DND-41 (cell line): Measurements from ENCODE around the gene AIPL1.

Source experiments
- ATAC-seq: fragments of 200-7000 bp; cut with Tn5 transposase; 3 replicates; pipeline ENCODE4 v1.9.1; 2021; ENCODE audit warnings: low read depth; ENCODE audit not compliant: insufficient read depth
- DNase-seq: peaks from one replicate; pipeline ENCODE4 v3.0.0-alpha.2; 2020
- H2AFZ ChIP-seq: 2 replicates; pipeline ENCODE4 v1.6.0; 2012; ENCODE audit warnings: low read depth, low read length
- H3K27ac ChIP-seq: 2 replicates; pipeline ENCODE4 v1.5.1; 2012; ENCODE audit warnings: low read length, inconsistent platforms
- H3K27me3 ChIP-seq: fragments of 200-600 bp; sonication (generic); 2 replicates; pipeline ENCODE4 v1.6.0; 2012; ENCODE audit warnings: low read length, mild to moderate bottlenecking, inconsistent platforms; ENCODE audit not compliant: insufficient read depth, poor library complexity
- H3K36me3 ChIP-seq: 2 replicates; pipeline ENCODE4 v1.5.1; 2012; ENCODE audit warnings: low read length, inconsistent platforms; ENCODE audit not compliant: insufficient read depth
- H3K4me1 ChIP-seq: 2 replicates; pipeline ENCODE4 v1.5.1; 2012; ENCODE audit warnings: mild to moderate bottlenecking, low read length; ENCODE audit not compliant: insufficient read depth
- H3K4me2 ChIP-seq: 2 replicates; pipeline ENCODE4 v1.6.0; 2012; ENCODE audit warnings: mild to moderate bottlenecking, moderate library complexity, low read length, inconsistent platforms; ENCODE audit not compliant: insufficient read depth
- H3K4me3 ChIP-seq, 2 experiments: fragments of 200-600 bp in 1 of 2; shearing (Covaris generic) in 1 of 2; 2 replicates each; pipeline ENCODE4 v1.5.1; 2012 to 2016; ENCODE audit warnings: inconsistent platforms in 2 of 2, low read length in 2 of 2, mild to moderate bottlenecking in 2 of 2, low read depth in 1 of 2, moderate library complexity in 1 of 2
- H3K79me2 ChIP-seq: 2 replicates; pipeline ENCODE4 v1.6.0; 2012; ENCODE audit warnings: low read length, inconsistent platforms; ENCODE audit not compliant: insufficient read depth
- H3K9ac ChIP-seq: 2 replicates; pipeline ENCODE4 v1.6.0; 2012; ENCODE audit warnings: low read depth, mild to moderate bottlenecking, inconsistent platforms, low read length, moderate library complexity
- H3K9me3 ChIP-seq: 2 replicates; pipeline ENCODE4 v1.5.1; 2012; ENCODE audit warnings: low read length, moderate library complexity, mild to moderate bottlenecking, inconsistent platforms; ENCODE audit not compliant: insufficient read depth, severe bottlenecking
- H4K20me1 ChIP-seq: 2 replicates; pipeline ENCODE4 v1.6.0; 2012; ENCODE audit warnings: low read length; ENCODE audit not compliant: insufficient read depth
- EZH2 ChIP-seq: IDR thresholded peaks from 3 replicates; pipeline ENCODE4 v1.6.1; 2012; ENCODE audit warnings: borderline replicate concordance, low read depth, mild to moderate bottlenecking, moderate library complexity, low read length, inconsistent platforms; ENCODE audit not compliant: severe bottlenecking
- TF ChIP-seq, protein P1 (sequence below): IDR thresholded peaks from 2 replicates; pipeline ENCODE4 v1.5.1; 2012; ENCODE audit warnings: borderline replicate concordance, low read length, moderate library complexity, mild to moderate bottlenecking; ENCODE audit not compliant: poor library complexity, severe bottlenecking; ENCODE audit errors: extremely low read depth

Gene AIPL1

DNA sequence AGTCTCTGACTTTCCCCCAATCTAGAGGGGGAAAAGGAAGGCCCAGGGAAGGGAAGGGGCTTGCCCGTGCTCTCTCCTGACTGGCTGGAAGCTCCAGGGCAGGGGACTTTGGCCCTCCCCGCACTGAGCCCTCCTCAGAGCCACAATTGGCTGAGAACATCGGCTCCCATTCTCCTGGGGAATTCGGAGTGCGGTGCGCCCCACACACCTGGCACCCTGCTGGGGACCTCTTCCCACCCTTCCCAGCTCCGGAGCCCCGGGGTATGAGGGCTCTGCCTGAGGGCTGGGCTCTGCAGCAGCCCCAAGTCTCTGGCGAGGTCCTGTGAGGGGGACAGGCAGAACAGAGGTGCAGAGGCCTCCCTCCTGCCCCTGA lies 45.4 kb upstream of the AIPL1 start:
- H3K4me1 ChIP-seq = no peaks in the 10 kb centered on the region
- no peak overlapping the region for H3K9ac ChIP-seq
- H3K79me2 ChIP-seq = no peaks in the 10 kb centered on the region
- H3K4me2 ChIP-seq = no peak overlapping the region
- no peak overlapping the region for H2AFZ ChIP-seq
- no peaks in the 10 kb centered on the region for H3K27me3 ChIP-seq
- H3K36me3 ChIP-seq = no peaks in the 10 kb centered on the region
- H3K27ac ChIP-seq = no peak overlapping the region
- no peaks in the 10 kb centered on the region; the same call in none of the 2 replicates for H4K20me1 ChIP-seq
- TF ChIP-seq EZH2 = no peak
- TF ChIP-seq, protein P1, sequence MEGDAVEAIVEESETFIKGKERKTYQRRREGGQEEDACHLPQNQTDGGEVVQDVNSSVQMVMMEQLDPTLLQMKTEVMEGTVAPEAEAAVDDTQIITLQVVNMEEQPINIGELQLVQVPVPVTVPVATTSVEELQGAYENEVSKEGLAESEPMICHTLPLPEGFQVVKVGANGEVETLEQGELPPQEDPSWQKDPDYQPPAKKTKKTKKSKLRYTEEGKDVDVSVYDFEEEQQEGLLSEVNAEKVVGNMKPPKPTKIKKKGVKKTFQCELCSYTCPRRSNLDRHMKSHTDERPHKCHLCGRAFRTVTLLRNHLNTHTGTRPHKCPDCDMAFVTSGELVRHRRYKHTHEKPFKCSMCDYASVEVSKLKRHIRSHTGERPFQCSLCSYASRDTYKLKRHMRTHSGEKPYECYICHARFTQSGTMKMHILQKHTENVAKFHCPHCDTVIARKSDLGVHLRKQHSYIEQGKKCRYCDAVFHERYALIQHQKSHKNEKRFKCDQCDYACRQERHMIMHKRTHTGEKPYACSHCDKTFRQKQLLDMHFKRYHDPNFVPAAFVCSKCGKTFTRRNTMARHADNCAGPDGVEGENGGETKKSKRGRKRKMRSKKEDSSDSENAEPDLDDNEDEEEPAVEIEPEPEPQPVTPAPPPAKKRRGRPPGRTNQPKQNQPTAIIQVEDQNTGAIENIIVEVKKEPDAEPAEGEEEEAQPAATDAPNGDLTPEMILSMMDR = no peak
- H3K9me3 ChIP-seq = no peaks in the 10 kb centered on the region
- ATAC-seq = no peak
- H3K4me3 ChIP-seq = no peak overlapping the region
- DNase-seq = no peak

GRCh38 chr17:6479622-6480302 lies 44.8 kb upstream of the AIPL1 start:
- H3K27ac ChIP-seq = no peak overlapping the region
- no peaks in the 10 kb centered on the region for H3K9me3 ChIP-seq
- ATAC-seq = no peak
- DNase-seq = no peak
- no peaks in the 10 kb centered on the region for H3K36me3 ChIP-seq
- H3K4me2 ChIP-seq = no peak overlapping the region
- H2AFZ ChIP-seq = no peak overlapping the region
- H3K27me3 ChIP-seq = no peaks in the 10 kb centered on the region
- H3K9ac ChIP-seq = no peak overlapping the region
- no peak overlapping the region for H3K4me3 ChIP-seq
- TF ChIP-seq, protein P1 = no peak
- TF ChIP-seq EZH2 = no peak
- no peaks in the 10 kb centered on the region for H3K4me1 ChIP-seq
- no peaks in the 10 kb centered on the region for H3K79me2 ChIP-seq
- H4K20me1 ChIP-seq = no peaks in the 10 kb centered on the region; the same call in none of the 2 replicates

DNA sequence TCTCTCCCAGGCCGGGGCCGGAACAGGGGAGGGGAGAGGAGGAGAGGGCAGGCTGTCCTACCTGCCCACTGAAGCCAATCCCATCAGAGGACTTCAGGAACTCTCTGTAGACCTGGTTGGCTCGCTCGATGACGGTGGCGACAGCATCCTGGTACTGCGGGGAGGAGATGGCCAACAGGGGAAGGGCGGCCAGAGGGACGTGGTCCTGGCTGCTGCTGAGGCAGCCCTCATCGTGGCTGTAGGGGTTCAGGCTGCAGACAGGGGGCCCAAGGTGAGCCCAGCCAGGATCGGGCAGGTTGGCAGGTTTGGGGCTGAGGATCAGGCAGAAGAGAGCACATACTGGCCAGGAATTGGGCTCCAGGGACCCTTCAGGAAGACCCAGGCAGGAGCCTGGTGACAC lies 43.6 kb upstream of the AIPL1 start:
- H3K4me2 ChIP-seq = no peak overlapping the region
- no peak overlapping the region for H2AFZ ChIP-seq
- TF ChIP-seq EZH2 = no peak
- TF ChIP-seq, protein P1 = no peak
- H3K9me3 ChIP-seq = no peaks in the 10 kb centered on the region
- H3K27ac ChIP-seq = no peak overlapping the region
- no peaks in the 10 kb centered on the region for H3K79me2 ChIP-seq
- no peak overlapping the region for H3K4me3 ChIP-seq
- H4K20me1 ChIP-seq = peaks cover under 1% of the 10 kb centered on the region
- ATAC-seq (no peak), DNase-seq (no peak)
- no peak overlapping the region for H3K9ac ChIP-seq
- no peaks in the 10 kb centered on the region for H3K27me3 ChIP-seq
- no peaks in the 10 kb centered on the region for H3K36me3 ChIP-seq
- H3K4me1 ChIP-seq = no peaks in the 10 kb centered on the region
